ENCODE measurements around the gene MSX1.

Gene MSX1

GRCh38 chr4:4837316-4837715 lies 22.1 kb upstream of the MSX1 start:
- Histone ChIP-seq H3K4me2 (no peak overlapping the region), H2AFZ (ENCODE audit: low read depth) (no peak overlapping the region), H4K20me1 (ENCODE audit: insufficient read depth) (no peaks in the 10 kb centered on the region), H3K27me3 (ENCODE audit: insufficient read depth, low read depth) (no peaks in the 10 kb centered on the region), H3K4me3 (IDR thresholded peaks at IDR 0.05; ENCODE audit: insufficient read depth, low read depth, low read length) (no peak overlapping the region), H3K36me3 (ENCODE audit: insufficient read depth) (no peaks in the 10 kb centered on the region), H3K4me1 (ENCODE audit: low read depth, poor library complexity, severe bottlenecking) (no peaks in the 10 kb centered on the region), H3K79me2 (ENCODE audit: insufficient read depth, low read depth) (no peaks in the 10 kb centered on the region), H3K9ac (no peak overlapping the region), H3K27ac (no peak overlapping the region)
- TF ChIP-seq CTCF (conservative IDR thresholded peaks at IDR 0.05; ENCODE audit: low read depth, low read length) = no peak

- no peak overlapping the region for H3K27ac ChIP-seq
- no peak for TF ChIP-seq CTCF (conservative IDR thresholded peaks at IDR 0.05; ENCODE audit: low read depth, low read length)
- H3K36me3 ChIP-seq (ENCODE audit: insufficient read depth) = no peaks in the 10 kb centered on the region
- H2AFZ ChIP-seq (ENCODE audit: low read depth) = no peak overlapping the region
- no peaks in the 10 kb centered on the region for H3K27me3 ChIP-seq (ENCODE audit: insufficient read depth, low read depth)
- H3K4me1 ChIP-seq (ENCODE audit: low read depth, poor library complexity, severe bottlenecking) = no peaks in the 10 kb centered on the region
- no peak overlapping the region for H3K4me2 ChIP-seq
- H3K9ac ChIP-seq = no peak overlapping the region
- H3K4me3 ChIP-seq (IDR thresholded peaks at IDR 0.05; ENCODE audit: insufficient read depth, low read depth, low read length) = no peak overlapping the region
- no peaks in the 10 kb centered on the region for H4K20me1 ChIP-seq (ENCODE audit: insufficient read depth)
- H3K79me2 ChIP-seq (ENCODE audit: insufficient read depth, low read depth) = no peaks in the 10 kb centered on the region
Observed at GRCh38 chr4:4838051-4838935, 21.2 kb upstream of the MSX1 start.

GRCh38 chr4:4838936-4839810 lies 20.3 kb upstream of the MSX1 start:
- H3K4me1 ChIP-seq (ENCODE audit: low read depth, poor library complexity, severe bottlenecking) = no peaks in the 10 kb centered on the region
- H3K27me3 ChIP-seq (ENCODE audit: insufficient read depth, low read depth) = no peaks in the 10 kb centered on the region
- no peaks in the 10 kb centered on the region for H3K36me3 ChIP-seq (ENCODE audit: insufficient read depth)
- no peaks in the 10 kb centered on the region for H3K79me2 ChIP-seq (ENCODE audit: insufficient read depth, low read depth)
- no peak overlapping the region for H3K4me2 ChIP-seq
- H2AFZ ChIP-seq (ENCODE audit: low read depth) = no peak overlapping the region
- no peak overlapping the region for H3K27ac ChIP-seq
- H3K4me3 ChIP-seq (IDR thresholded peaks at IDR 0.05; ENCODE audit: insufficient read depth, low read depth, low read length) = no peak overlapping the region
- H3K9ac ChIP-seq = no peak overlapping the region
- no peak for TF ChIP-seq CTCF (conservative IDR thresholded peaks at IDR 0.05; ENCODE audit: low read depth, low read length)
- no peaks in the 10 kb centered on the region for H4K20me1 ChIP-seq (ENCODE audit: insufficient read depth)

- TF ChIP-seq CTCF (conservative IDR thresholded peaks at IDR 0.05; ENCODE audit: low read depth, low read length) = no peak
- Histone ChIP-seq H2AFZ (ENCODE audit: low read depth) (no peak overlapping the region), H3K9ac (no peak overlapping the region), H3K4me1 (ENCODE audit: low read depth, poor library complexity, severe bottlenecking) (no peaks in the 10 kb centered on the region), H3K79me2 (ENCODE audit: insufficient read depth, low read depth) (no peaks in the 10 kb centered on the region), H3K27ac (no peak overlapping the region), H4K20me1 (ENCODE audit: insufficient read depth) (no peaks in the 10 kb centered on the region), H3K4me3 (IDR thresholded peaks at IDR 0.05; ENCODE audit: insufficient read depth, low read depth, low read length) (no peak overlapping the region), H3K4me2 (no peak overlapping the region), H3K27me3 (ENCODE audit: insufficient read depth, low read depth) (no peaks in the 10 kb centered on the region), H3K36me3 (ENCODE audit: insufficient read depth) (no peaks in the 10 kb centered on the region)
Observed at GRCh38 chr4:4840351-4840750, 19.1 kb upstream of the MSX1 start.
